Activated CD4-positive, alpha-beta memory T cell treated with anti-CD3 and anti-CD28 coated beads for 36 hours (primary cell): ENCODE measurements around the gene TMC7. TPM values are rescaled to one million over a fixed set of nuclear protein-coding genes. Genes with fewer than 3 reads are reported as not detected.
"Not testable (repeated sequence)": the region's sequence is repeated elsewhere in the genome, so short reads cannot be mapped to it uniquely, and the experiment has no call there.

Source experiments
- CTCF ChIA-PET: fragments of 350-600 bp; sonication (Branson Sonifier 250); formaldehyde crosslinking; loops from one replicate; lab custom pipeline; 2021; ENCODE audit warnings: antibody characterized with exemption, inconsistent platforms; lab: Charles Lee
- POLR2A ChIA-PET: fragments of 350-600 bp; sonication (Branson Sonifier 250); formaldehyde crosslinking; loops from one replicate; lab custom pipeline; 2021; ENCODE audit warnings: antibody characterized with exemption; lab: Charles Lee
- DNase-seq: peaks from one replicate; pipeline ENCODE4 v3.0.0-alpha.2; 2020
- H3K27ac Mint-ChIP-seq: one replicate; pipeline ENCODE4 v1.8.0; 2021; ENCODE audit warnings: mixed read lengths
- H3K27me3 Mint-ChIP-seq: one replicate; pipeline ENCODE4 v1.8.0; 2021; ENCODE audit warnings: mixed read lengths
- H3K36me3 Mint-ChIP-seq: one replicate; pipeline ENCODE4 v1.8.0; 2021; ENCODE audit warnings: mixed read lengths
- H3K4me1 Mint-ChIP-seq: one replicate; pipeline ENCODE4 v1.8.0; 2021; ENCODE audit warnings: low read depth, mixed read lengths
- H3K4me3 Mint-ChIP-seq: one replicate; pipeline ENCODE4 v1.8.0; 2021; ENCODE audit warnings: mild to moderate bottlenecking, mixed read lengths
- H3K9me3 Mint-ChIP-seq: one replicate; pipeline ENCODE4 v1.8.0; 2021; ENCODE audit warnings: mixed read lengths
- intact Hi-C: fragments of 100-400 bp; cut with micrococcal nuclease; formaldehyde crosslinking; loops from one replicate; pipeline ENCODE4 v1.15.1; 2023
- total RNA-seq, 2 experiments: library from RNA; stranded (reverse); gene quantifications; one replicate each; pipeline ENCODE4 v1.2.3, GENCODE V29; 2021

The TMC7 gene
- total RNA-seq, 2 experiments from 2014 or later: not detected

DNA sequence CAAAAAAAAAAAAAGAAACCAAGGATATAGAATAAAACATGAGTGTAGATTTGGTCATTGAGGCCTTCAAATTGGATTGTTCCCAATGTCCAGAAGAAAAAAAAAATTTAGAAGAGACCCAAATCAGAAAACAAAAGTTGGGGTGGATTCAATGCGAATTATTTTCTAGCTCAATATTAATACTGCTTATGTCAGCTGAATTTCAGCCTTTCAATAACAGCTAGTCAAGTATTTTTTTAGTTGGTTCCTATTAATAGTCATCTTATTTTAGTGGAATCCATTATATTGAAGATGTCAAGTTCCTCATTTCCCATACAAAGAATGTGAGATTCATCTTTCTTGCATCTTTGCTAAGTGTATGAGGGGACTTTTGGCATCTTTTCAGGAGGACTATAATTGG, 1.5 kb downstream of the TMC7 start:
- H3K4me3 Mint-ChIP-seq, POLR2A ChIA-PET, intact Hi-C loops, H3K27ac Mint-ChIP-seq, H3K36me3 Mint-ChIP-seq, DNase-seq, H3K4me1 Mint-ChIP-seq, H3K9me3 Mint-ChIP-seq, CTCF ChIA-PET: not testable (repeated sequence)
- peaks cover 22% of the 10 kb centered on the region for H3K27me3 Mint-ChIP-seq

DNA sequence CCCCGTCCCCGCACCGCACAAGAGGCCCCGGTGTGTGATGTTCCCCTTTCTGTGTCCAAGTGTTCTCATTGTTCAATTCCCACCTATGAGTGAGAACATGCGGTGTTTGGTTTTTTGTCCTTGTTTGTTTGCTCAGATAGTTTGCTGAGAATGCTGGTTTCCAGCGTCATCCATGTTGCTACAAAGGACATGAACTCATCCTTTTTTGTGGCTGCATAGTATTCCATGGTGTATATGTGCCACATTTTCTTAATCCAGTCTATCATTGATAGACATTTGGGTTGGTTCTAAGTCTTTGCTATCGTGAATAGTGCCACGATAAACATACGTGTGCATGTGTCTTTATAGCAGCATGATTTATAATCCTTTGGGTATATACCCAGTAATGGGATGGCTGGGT, 8.0 kb downstream of the TMC7 start:
- intact Hi-C loops, CTCF ChIA-PET, POLR2A ChIA-PET, H3K27me3 Mint-ChIP-seq, H3K27ac Mint-ChIP-seq, H3K4me3 Mint-ChIP-seq, DNase-seq, H3K4me1 Mint-ChIP-seq, H3K36me3 Mint-ChIP-seq, H3K9me3 Mint-ChIP-seq: not testable (repeated sequence)

- CTCF ChIA-PET, POLR2A ChIA-PET, H3K9me3 Mint-ChIP-seq, H3K4me3 Mint-ChIP-seq, H3K36me3 Mint-ChIP-seq, H3K27me3 Mint-ChIP-seq, intact Hi-C loops, DNase-seq, H3K27ac Mint-ChIP-seq, H3K4me1 Mint-ChIP-seq: not testable (repeated sequence)
These were observed 9.8 kb downstream of the TMC7 start for GRCh38 chr16:18993531-18993930.

DNA sequence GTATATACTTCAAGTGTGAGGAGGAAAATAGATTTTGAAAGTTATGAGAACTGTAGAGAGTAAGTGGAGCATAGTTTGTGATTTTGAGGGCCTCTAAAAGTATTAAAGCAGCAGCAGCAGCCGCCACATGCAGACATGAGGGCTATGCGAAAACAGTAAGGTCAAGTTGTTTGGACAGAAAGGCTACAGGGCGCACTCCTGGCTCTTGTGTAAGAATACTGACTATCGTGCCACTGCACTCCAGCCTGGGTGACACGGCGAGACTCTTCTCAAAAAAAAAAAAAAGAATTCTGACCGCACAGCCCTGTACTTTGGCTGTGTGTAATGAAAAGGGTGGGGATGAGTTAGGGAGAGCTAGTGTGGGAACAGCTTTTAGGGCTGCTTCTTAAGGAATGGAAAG, 10.4 kb downstream of the TMC7 start:
- H3K36me3 Mint-ChIP-seq, H3K27ac Mint-ChIP-seq, H3K4me3 Mint-ChIP-seq, H3K27me3 Mint-ChIP-seq, CTCF ChIA-PET, DNase-seq, POLR2A ChIA-PET, H3K9me3 Mint-ChIP-seq, H3K4me1 Mint-ChIP-seq, intact Hi-C loops: not testable (repeated sequence)

- H3K36me3 Mint-ChIP-seq, H3K4me3 Mint-ChIP-seq, H3K27ac Mint-ChIP-seq, H3K9me3 Mint-ChIP-seq, H3K27me3 Mint-ChIP-seq, intact Hi-C loops, POLR2A ChIA-PET, DNase-seq, H3K4me1 Mint-ChIP-seq, CTCF ChIA-PET: not testable (repeated sequence)
These were observed 11.7 kb downstream of the TMC7 start for GRCh38 chr16:18995406-18995805.

DNA sequence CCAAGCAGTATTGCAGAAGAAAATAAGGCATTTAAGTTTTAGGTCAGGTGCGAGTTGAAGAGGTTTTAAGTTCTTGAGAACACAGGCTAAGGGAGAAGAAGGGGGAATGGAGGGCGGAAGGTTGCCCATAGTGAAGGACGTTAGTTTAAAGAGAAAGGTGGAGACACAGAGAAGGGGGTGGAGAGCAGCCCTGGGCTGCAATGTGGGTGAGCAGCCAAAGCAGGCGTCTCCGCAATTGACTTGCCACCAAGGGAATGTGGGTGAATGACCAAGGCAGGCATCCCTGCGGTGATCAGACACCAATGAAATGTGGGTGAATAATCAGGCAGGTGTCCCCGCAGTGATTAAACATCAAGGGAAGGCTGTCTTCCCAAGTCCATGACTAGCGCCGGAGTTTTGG, 12.8 kb downstream of the TMC7 start:
- H3K27me3 Mint-ChIP-seq, H3K9me3 Mint-ChIP-seq, CTCF ChIA-PET, H3K4me3 Mint-ChIP-seq, POLR2A ChIA-PET, H3K36me3 Mint-ChIP-seq, DNase-seq, H3K4me1 Mint-ChIP-seq, intact Hi-C loops, H3K27ac Mint-ChIP-seq: not testable (repeated sequence)

GRCh38 chr16:18997001-18997400, 13.3 kb downstream of the TMC7 start:
- H3K27ac Mint-ChIP-seq, POLR2A ChIA-PET: not testable (repeated sequence)

GRCh38 chr16:18999045-18999393, 15.3 kb downstream of the TMC7 start:
- Mint-ChIP-seq H3K27me3 (peaks cover 2% of the 10 kb centered on the region), H3K4me1 (no peaks in the 10 kb centered on the region), H3K36me3 (no peaks in the 10 kb centered on the region), H3K27ac (no peak overlapping the region), H3K9me3 (no peaks in the 10 kb centered on the region), H3K4me3 (no peak overlapping the region)
- ChIA-PET POLR2A (no interaction called here), CTCF (no interaction called here)
- intact Hi-C loops: no loop called here
- DNase-seq: no peak

More at GRCh38 chr16:18997001-18997400, 13.3 kb downstream of the TMC7 start:
- H3K27me3 Mint-ChIP-seq, CTCF ChIA-PET, H3K4me1 Mint-ChIP-seq, H3K36me3 Mint-ChIP-seq, intact Hi-C loops, H3K4me3 Mint-ChIP-seq, H3K9me3 Mint-ChIP-seq, DNase-seq: not testable (repeated sequence)

DNA sequence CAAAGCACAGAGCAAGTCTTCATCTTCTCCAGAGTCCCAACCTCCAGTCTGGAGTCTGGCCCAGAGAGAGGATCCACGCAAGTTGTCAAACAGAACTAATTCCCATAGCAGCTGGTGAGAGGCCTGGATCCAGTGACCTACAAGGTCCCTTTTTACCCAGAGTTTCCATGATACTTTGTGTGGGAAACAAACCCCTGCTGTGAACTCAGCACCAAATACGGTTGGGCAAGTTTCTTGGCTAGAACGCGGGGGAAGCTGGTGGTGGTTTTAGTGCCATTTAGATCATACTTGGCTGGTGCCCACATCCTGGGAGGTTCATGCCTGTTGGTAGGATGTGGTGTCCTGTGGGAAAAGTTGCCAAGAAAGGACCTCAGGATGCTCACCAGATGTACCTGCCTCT, 18.1 kb downstream of the TMC7 start:
- CTCF ChIA-PET: no interaction called here
- H3K4me3 Mint-ChIP-seq: no peak overlapping the region
- no peak for DNase-seq
- POLR2A ChIA-PET: no interaction called here
- H3K4me1 Mint-ChIP-seq: no peaks in the 10 kb centered on the region
- no peak overlapping the region for H3K27ac Mint-ChIP-seq
- no peaks in the 10 kb centered on the region for H3K9me3 Mint-ChIP-seq
- intact Hi-C loops: no loop called here
- H3K36me3 Mint-ChIP-seq: no peaks in the 10 kb centered on the region
- H3K27me3 Mint-ChIP-seq: peaks cover 2% of the 10 kb centered on the region

DNA sequence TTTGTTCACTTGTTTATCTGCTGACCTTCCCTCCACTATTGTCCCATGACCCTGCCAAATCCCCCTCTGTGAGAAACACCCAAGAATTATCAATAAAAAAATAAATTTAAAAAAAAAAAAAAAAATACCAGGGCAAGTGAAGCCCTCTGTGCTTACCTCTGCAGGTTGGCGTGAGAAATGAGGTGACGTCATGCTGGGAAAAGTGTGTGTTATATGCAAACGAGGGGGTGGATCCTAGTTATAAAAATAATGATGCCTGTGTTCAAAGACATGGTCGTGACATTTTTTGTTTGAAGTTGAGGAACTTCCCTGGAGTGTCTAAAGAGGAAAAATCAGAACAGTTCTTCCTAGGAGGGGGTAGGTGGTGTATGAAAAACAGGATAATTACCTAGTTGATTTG, 20.2 kb downstream of the TMC7 start:
- no peak overlapping the region for H3K4me3 Mint-ChIP-seq

GRCh38 chr16:19005561-19006445, 22.1 kb downstream of the TMC7 start:
- peaks cover 5% of the 10 kb centered on the region for H3K9me3 Mint-ChIP-seq
- no peak overlapping the region for H3K27ac Mint-ChIP-seq
- intact Hi-C loops: no loop called here
- no peaks in the 10 kb centered on the region for H3K36me3 Mint-ChIP-seq
- DNase-seq: no peak
- no peak overlapping the region for H3K4me3 Mint-ChIP-seq
- CTCF ChIA-PET: no interaction called here
- POLR2A ChIA-PET: no interaction called here
- no peaks in the 10 kb centered on the region for H3K4me1 Mint-ChIP-seq
- no peaks in the 10 kb centered on the region for H3K27me3 Mint-ChIP-seq

More for the DNA sequence above, 20.2 kb downstream of the TMC7 start:
- Mint-ChIP-seq H3K36me3 (no peaks in the 10 kb centered on the region), H3K4me1 (no peaks in the 10 kb centered on the region), H3K27me3 (peaks cover 2% of the 10 kb centered on the region), H3K9me3 (no peaks in the 10 kb centered on the region), H3K27ac (no peak overlapping the region)
- no peak for DNase-seq
- intact Hi-C loops: no loop called here
- POLR2A ChIA-PET: no interaction called here
- CTCF ChIA-PET: no interaction called here

DNA sequence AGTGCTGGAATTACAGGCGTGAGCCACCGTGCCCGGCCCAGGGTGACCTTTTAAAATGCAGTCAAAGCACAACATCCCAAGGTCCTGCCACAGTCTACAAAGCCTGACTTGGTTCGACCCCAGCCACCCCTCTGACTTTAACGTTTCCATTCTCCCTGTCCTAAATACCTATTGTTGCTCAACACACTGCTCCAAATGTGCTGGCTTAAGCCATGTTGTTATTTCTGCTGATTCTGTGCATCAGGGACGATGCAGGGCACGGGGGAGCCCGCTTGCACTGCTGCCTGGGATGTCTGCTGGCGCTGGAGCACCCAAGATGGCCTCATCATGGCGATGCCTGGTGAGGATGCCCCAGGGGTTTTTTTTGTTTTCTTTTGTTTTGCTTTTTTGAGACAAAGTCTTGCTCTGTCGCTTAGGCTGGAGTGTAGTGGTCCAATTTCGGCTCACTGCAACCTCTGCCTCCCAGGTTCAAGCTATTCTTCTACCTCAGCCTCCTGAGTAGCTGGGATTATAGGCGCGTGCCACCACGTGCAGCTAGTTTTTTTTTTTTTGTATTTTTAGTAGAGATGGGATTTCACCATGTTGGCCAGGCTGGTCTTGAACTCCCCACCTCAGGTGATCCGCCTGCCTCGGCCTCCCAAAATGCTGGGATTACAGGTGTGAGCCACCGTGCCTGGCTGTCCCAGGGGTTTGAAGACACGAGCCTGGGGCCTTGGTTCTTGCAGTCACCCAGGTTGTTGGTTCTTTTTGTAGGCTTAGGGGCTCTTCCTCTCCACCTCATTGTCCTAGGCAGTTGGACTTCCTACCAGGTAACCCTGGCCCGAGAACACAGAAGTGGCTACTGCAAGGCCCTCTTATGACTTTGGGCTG, 22.9 kb downstream of the TMC7 start:
- no peaks in the 10 kb centered on the region for H3K4me1 Mint-ChIP-seq
- no peak overlapping the region for H3K27ac Mint-ChIP-seq

More for the DNA sequence above, 22.9 kb downstream of the TMC7 start:
- CTCF ChIA-PET: no interaction called here
- Mint-ChIP-seq H3K4me3 (no peak overlapping the region), H3K9me3 (peaks cover 7% of the 10 kb centered on the region), H3K36me3 (no peaks in the 10 kb centered on the region), H3K27me3 (no peaks in the 10 kb centered on the region)
- intact Hi-C loops: no loop called here
- no peak for DNase-seq
- POLR2A ChIA-PET: no interaction called here
